Type B pancreatic cell (in vitro differentiated cells): ENCODE measurements around the gene FAM83F. TPM values are rescaled to one million over a fixed set of nuclear protein-coding genes. Genes with fewer than 3 reads are reported as not detected.

Experiments used
- DNase-seq: peaks from one replicate; pipeline ENCODE4 v3.0.0; 2021; ENCODE audit warnings: mixed read lengths; ENCODE audit not compliant: unreplicated experiment; ENCODE audit errors: extremely low spot score
- H3K27ac Mint-ChIP-seq: 2 replicates; pipeline ENCODE4 v1.8.0; 2021; ENCODE audit warnings: mild to moderate bottlenecking, mixed read lengths
- H3K27me3 Mint-ChIP-seq: 2 replicates; pipeline ENCODE4 v1.8.0; 2021; ENCODE audit warnings: mixed read lengths
- H3K36me3 Mint-ChIP-seq: 2 replicates; pipeline ENCODE4 v1.8.0; 2021; ENCODE audit warnings: mixed read lengths
- H3K4me1 Mint-ChIP-seq: one replicate; pipeline ENCODE4 v1.8.0; 2021; ENCODE audit warnings: mixed read lengths; ENCODE audit not compliant: unreplicated experiment
- H3K4me3 Mint-ChIP-seq: 2 replicates; pipeline ENCODE4 v1.8.0; 2021; ENCODE audit warnings: mild to moderate bottlenecking, mixed read lengths
- H3K9me3 Mint-ChIP-seq: 2 replicates; pipeline ENCODE4 v1.8.0; 2021; ENCODE audit warnings: mixed read lengths
- total RNA-seq: library from RNA; stranded (reverse); gene quantifications from 2 replicates; pipeline ENCODE4 v1.2.1, GENCODE V29; 2021; ENCODE audit warnings: low replicate concordance
- TF ChIP-seq, protein P1 (sequence below): fragments of 200-600 bp; sonication (generic); conservative IDR thresholded peaks from 2 replicates; pipeline ENCODE4 v1.5.0; 2021; ENCODE audit warnings: antibody characterized with exemption, mild to moderate bottlenecking

Gene FAM83F
- total RNA-seq, 1 donor from 2014 or later, result 12.4 TPM

DNA sequence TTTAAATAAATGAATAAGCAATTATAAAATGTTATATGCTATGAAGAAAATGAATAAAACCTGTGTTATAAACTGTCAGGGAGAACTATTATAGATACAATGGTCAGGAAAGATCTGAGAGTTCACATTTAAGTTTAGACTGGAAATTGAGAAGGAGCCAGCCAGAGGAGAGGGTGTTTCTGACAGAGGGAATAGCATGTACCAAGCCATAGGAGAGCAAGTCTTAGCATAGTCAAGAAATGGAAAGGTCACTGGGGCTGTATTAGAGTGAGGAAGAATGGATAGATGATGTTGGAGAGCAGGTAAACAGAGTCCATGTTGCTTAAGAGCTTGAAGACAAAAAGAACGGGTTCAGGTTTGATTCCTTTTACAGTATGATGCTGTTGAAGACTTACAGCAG is 87.4 kb downstream of the FAM83F start:
- H3K4me1 Mint-ChIP-seq, result peaks cover 10% of the 10 kb centered on the region
- H3K4me3 Mint-ChIP-seq, result no peak overlapping the region
- peaks cover 5% of the 10 kb centered on the region for H3K9me3 Mint-ChIP-seq
- H3K27me3 Mint-ChIP-seq, result no peaks in the 10 kb centered on the region
- TF ChIP-seq, protein P1, sequence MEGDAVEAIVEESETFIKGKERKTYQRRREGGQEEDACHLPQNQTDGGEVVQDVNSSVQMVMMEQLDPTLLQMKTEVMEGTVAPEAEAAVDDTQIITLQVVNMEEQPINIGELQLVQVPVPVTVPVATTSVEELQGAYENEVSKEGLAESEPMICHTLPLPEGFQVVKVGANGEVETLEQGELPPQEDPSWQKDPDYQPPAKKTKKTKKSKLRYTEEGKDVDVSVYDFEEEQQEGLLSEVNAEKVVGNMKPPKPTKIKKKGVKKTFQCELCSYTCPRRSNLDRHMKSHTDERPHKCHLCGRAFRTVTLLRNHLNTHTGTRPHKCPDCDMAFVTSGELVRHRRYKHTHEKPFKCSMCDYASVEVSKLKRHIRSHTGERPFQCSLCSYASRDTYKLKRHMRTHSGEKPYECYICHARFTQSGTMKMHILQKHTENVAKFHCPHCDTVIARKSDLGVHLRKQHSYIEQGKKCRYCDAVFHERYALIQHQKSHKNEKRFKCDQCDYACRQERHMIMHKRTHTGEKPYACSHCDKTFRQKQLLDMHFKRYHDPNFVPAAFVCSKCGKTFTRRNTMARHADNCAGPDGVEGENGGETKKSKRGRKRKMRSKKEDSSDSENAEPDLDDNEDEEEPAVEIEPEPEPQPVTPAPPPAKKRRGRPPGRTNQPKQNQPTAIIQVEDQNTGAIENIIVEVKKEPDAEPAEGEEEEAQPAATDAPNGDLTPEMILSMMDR, result no peak
- H3K36me3 Mint-ChIP-seq, result peaks cover 5% of the 10 kb centered on the region
- no peak overlapping the region for H3K27ac Mint-ChIP-seq
- DNase-seq, result no peak

DNA sequence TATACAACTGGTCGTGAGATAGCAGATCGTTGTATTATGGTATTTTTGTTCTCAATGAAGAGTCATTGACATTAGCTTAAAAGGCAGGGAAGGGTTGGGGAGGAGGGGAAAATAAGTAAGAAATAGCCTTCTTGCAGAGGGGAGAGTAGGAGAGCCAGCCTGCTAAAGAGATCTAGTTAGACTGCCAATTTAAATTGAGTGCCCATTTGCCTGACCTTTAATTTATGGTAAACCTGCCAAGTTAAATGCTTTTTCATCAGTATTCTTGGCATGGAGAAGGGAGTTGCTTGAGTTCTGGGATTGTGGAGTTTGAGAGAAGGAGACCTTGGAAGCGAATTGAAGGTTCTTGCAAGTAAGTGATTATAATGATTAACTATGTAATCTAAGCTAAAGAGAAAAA is 89.0 kb downstream of the FAM83F start:
- no peak overlapping the region for H3K4me3 Mint-ChIP-seq

DNA sequence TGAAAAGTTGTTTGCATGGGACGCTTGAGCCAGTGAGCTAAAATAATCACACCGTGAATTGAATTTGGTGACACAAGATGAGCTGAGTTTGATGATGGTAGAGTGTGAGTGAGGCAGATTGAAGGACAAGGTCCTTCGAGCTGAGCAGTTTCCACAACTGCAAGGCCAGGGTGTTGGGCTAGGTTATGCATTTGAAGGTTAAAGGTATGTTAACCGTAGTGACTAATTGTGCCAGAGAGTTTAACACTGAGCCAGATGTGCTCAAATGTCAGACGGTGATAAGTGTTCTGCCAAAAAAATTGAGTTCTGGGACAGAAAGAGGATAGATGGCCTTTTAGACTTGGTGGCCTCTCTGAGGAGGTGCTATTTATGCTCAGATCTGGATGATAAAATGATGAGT is 89.5 kb downstream of the FAM83F start:
- Mint-ChIP-seq H3K9me3 (peaks cover 5% of the 10 kb centered on the region), H3K27me3 (no peaks in the 10 kb centered on the region), H3K4me3 (no peak overlapping the region), H3K4me1 (peaks cover 10% of the 10 kb centered on the region), H3K36me3 (peaks cover 5% of the 10 kb centered on the region), H3K27ac (no peak overlapping the region)
- TF ChIP-seq, protein P1, result no peak
- DNase-seq, result no peak

More for the DNA sequence above, 89.0 kb downstream of the FAM83F start:
- DNase-seq, result no peak
- TF ChIP-seq, protein P1, result no peak
- Mint-ChIP-seq H3K27ac (no peak overlapping the region), H3K36me3 (peaks cover 5% of the 10 kb centered on the region), H3K9me3 (peaks cover 5% of the 10 kb centered on the region), H3K27me3 (no peaks in the 10 kb centered on the region), H3K4me1 (peaks cover 10% of the 10 kb centered on the region)

DNA sequence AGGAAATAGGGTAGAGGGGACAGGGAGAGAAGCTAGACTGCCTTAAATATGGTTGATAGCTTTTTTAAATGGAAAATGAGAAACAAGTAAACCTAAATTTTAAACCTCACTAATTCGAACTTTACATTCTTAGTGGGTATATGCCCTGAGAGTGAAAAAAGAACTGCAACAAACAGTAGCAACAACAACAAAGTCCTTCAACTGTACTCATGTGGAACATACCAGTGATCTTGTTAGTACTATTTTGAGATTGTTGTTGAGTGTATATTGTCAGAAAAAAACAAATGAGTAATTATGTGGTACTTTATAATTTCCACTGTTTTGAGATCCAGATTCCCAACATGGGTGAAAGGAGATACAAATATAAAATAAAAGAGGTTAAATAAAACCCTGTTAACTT is 94.1 kb downstream of the FAM83F start:
- DNase-seq, result no peak
- Mint-ChIP-seq H3K36me3 (no peaks in the 10 kb centered on the region), H3K27me3 (no peaks in the 10 kb centered on the region), H3K4me3 (no peak overlapping the region), H3K9me3 (no peaks in the 10 kb centered on the region), H3K27ac (no peak overlapping the region), H3K4me1 (no peaks in the 10 kb centered on the region)
- TF ChIP-seq, protein P1, result no peak

Other genes with a start within 250 kb of the FAM83F start
- not detected in 2 replicates for gene ENTHD1, start 101.2 kb upstream of the FAM83F start, total RNA-seq
- 0.24 and 0.43 TPM in 2 replicates for gene GRAP2, start 93.9 kb upstream of the FAM83F start, total RNA-seq
- not detected in 2 replicates for gene TMA7B, start 34.6 kb upstream of the FAM83F start, total RNA-seq
- gene TNRC6B, start 183.0 kb downstream of the FAM83F start, total RNA-seq, result 48.3 and 50.7 TPM in 2 replicates